Osteocyte (in vitro differentiated cells): Measurements from ENCODE around the gene MYO16. TPM values are rescaled to one million over a fixed set of nuclear protein-coding genes. Genes with fewer than 3 reads are reported as not detected.

ENCODE experiments used
- DNase-seq: peaks from one replicate; pipeline ENCODE4 v3.0.0; 2021; ENCODE audit warnings: mixed read lengths; ENCODE audit not compliant: unreplicated experiment; ENCODE audit errors: extremely low spot score
- H3K27ac Mint-ChIP-seq: one replicate; pipeline ENCODE4 v1.8.0; 2021; ENCODE audit warnings: mild to moderate bottlenecking, mixed read lengths; ENCODE audit not compliant: unreplicated experiment
- H3K27me3 Mint-ChIP-seq: one replicate; pipeline ENCODE4 v1.8.0; 2021; ENCODE audit warnings: mixed read lengths; ENCODE audit not compliant: unreplicated experiment
- H3K36me3 Mint-ChIP-seq: one replicate; pipeline ENCODE4 v1.8.0; 2021; ENCODE audit warnings: mixed read lengths; ENCODE audit not compliant: unreplicated experiment
- H3K4me1 Mint-ChIP-seq: one replicate; pipeline ENCODE4 v1.8.0; 2021; ENCODE audit warnings: mixed read lengths; ENCODE audit not compliant: unreplicated experiment
- H3K4me3 Mint-ChIP-seq: one replicate; pipeline ENCODE4 v1.8.0; 2021; ENCODE audit warnings: mild to moderate bottlenecking, moderate library complexity, mixed read lengths; ENCODE audit not compliant: unreplicated experiment
- H3K9me3 Mint-ChIP-seq: one replicate; pipeline ENCODE4 v1.8.0; 2021; ENCODE audit warnings: mixed read lengths; ENCODE audit not compliant: unreplicated experiment
- CTCF ChIP-seq: fragments of 200-600 bp; sonication (generic); IDR thresholded peaks from 2 replicates; pipeline ENCODE4 v1.5.0; 2021; ENCODE audit warnings: antibody characterized with exemption, mild to moderate bottlenecking, moderate library complexity
- total RNA-seq: library from RNA; stranded (reverse); gene quantifications from 2 replicates; pipeline ENCODE4 v1.2.1, GENCODE V29; 2021

Gene MYO16
- total RNA-seq, 1 donor from 2014 or later: 0.13 TPM

- no peak for TF ChIP-seq CTCF
Observed at GRCh38 chr13:109208522-109208921, 579.1 kb downstream of the MYO16 start.

GRCh38 chr13:109209526-109209925 lies 580.1 kb downstream of the MYO16 start:
- Mint-ChIP-seq H3K36me3 (no peaks in the 10 kb centered on the region), H3K27me3 (no peaks in the 10 kb centered on the region), H3K4me3 (no peak overlapping the region), H3K27ac (no peak overlapping the region), H3K4me1 (peaks cover 23% of the 10 kb centered on the region), H3K9me3 (no peaks in the 10 kb centered on the region)
- no peak for TF ChIP-seq CTCF
- DNase-seq: no peak

More at GRCh38 chr13:109208522-109208921, 579.1 kb downstream of the MYO16 start:
- DNase-seq: no peak
- no peaks in the 10 kb centered on the region for H3K9me3 Mint-ChIP-seq
- peaks cover 32% of the 10 kb centered on the region for H3K4me1 Mint-ChIP-seq
- no peak overlapping the region for H3K27ac Mint-ChIP-seq
- H3K27me3 Mint-ChIP-seq: no peaks in the 10 kb centered on the region
- no peak overlapping the region for H3K4me3 Mint-ChIP-seq
- H3K36me3 Mint-ChIP-seq: no peaks in the 10 kb centered on the region

GRCh38 chr13:109211616-109212015 lies 582.2 kb downstream of the MYO16 start:
- Mint-ChIP-seq H3K9me3 (no peaks in the 10 kb centered on the region), H3K27me3 (no peaks in the 10 kb centered on the region), H3K4me1 (peaks cover 12% of the 10 kb centered on the region), H3K36me3 (no peaks in the 10 kb centered on the region), H3K4me3 (no peak overlapping the region), H3K27ac (no peak overlapping the region)
- TF ChIP-seq CTCF: no peak
- DNase-seq: no peak

GRCh38 chr13:109212650-109213049 lies 583.2 kb downstream of the MYO16 start:
- Mint-ChIP-seq H3K4me1 (peaks cover 12% of the 10 kb centered on the region), H3K27ac (no peak overlapping the region), H3K36me3 (no peaks in the 10 kb centered on the region), H3K27me3 (no peaks in the 10 kb centered on the region), H3K9me3 (no peaks in the 10 kb centered on the region), H3K4me3 (no peak overlapping the region)
- no peak for TF ChIP-seq CTCF
- DNase-seq: no peak

GRCh38 chr13:109213714-109214113 lies 584.3 kb downstream of the MYO16 start:
- DNase-seq: no peak
- no peak overlapping the region for H3K4me3 Mint-ChIP-seq
- H3K36me3 Mint-ChIP-seq: no peaks in the 10 kb centered on the region
- H3K9me3 Mint-ChIP-seq: no peaks in the 10 kb centered on the region
- no peaks in the 10 kb centered on the region for H3K27me3 Mint-ChIP-seq
- peaks cover 12% of the 10 kb centered on the region for H3K4me1 Mint-ChIP-seq
- H3K27ac Mint-ChIP-seq: no peak overlapping the region
- TF ChIP-seq CTCF: no peak
